Endothelial cell of umbilical vein (primary cell): ENCODE measurements around the gene DAG1. TPM values are rescaled to one million over a fixed set of nuclear protein-coding genes. Genes with fewer than 3 reads are reported as not detected.

Experiments used
- BruUV-seq: library from RNA; stranded (reverse); fragments of 400-500 nt; replicated peaks from 2 replicates; lab custom pipeline; 2021; lab: Mats Ljungman, UMichigan
- CTCF ChIA-PET: fragments of 300-600, 350-600 bp; sonication (Branson Sonifier 250); formaldehyde crosslinking; loops from one replicate; lab custom pipeline; 2021; ENCODE audit warnings: antibody characterized with exemption, inconsistent platforms; lab: Charles Lee
- POLR2A ChIA-PET: fragments of 300-600, 350-600 bp; sonication (Branson Sonifier 250); formaldehyde crosslinking; loops from one replicate; lab custom pipeline; 2021; ENCODE audit warnings: antibody characterized with exemption, inconsistent platforms; lab: Charles Lee
- DNase-seq: peaks from one replicate; pipeline ENCODE4 v3.0.0-alpha.2; 2011; ENCODE audit warnings: low read depth, low spot score
- FAIRE-seq: peaks from 2 replicates; lab custom pipeline; 2011; peaks lifted over from hg19 to GRCh38; lab: Jason Lieb, UNC
- H2AFZ ChIP-seq: 2 replicates; pipeline ENCODE4 v1.6.0; 2012; ENCODE audit warnings: low read depth, low read length, control low read depth, inconsistent platforms
- H3K27ac ChIP-seq: 2 replicates; pipeline ENCODE4 v1.5.1; 2011; ENCODE audit warnings: low read depth, mild to moderate bottlenecking, control low read depth, low read length, moderate library complexity; ENCODE audit not compliant: insufficient read depth
- H3K27me3 ChIP-seq, 2 experiments: 2 replicates each; pipeline versions ENCODE4 v1.6.0 to v1.6.1; 2011; ENCODE audit warnings: low read length in 2 of 2, mixed read lengths in 1 of 2; ENCODE audit not compliant: control insufficient read depth in 2 of 2, insufficient read depth in 2 of 2
- H3K36me3 ChIP-seq, 2 experiments: 2 replicates in 1 of 2; 3 replicates in 1 of 2; pipeline ENCODE4 v1.5.1; 2011; ENCODE audit warnings: low read length in 2 of 2, mild to moderate bottlenecking in 1 of 2, moderate library complexity in 1 of 2; ENCODE audit not compliant: control insufficient read depth in 2 of 2, insufficient read depth in 2 of 2; ENCODE audit errors: extremely low read depth in 1 of 2
- H3K4me1 ChIP-seq: 3 replicates; pipeline ENCODE4 v1.5.1; 2011; ENCODE audit warnings: mild to moderate bottlenecking, low read length; ENCODE audit not compliant: control insufficient read depth, insufficient read depth; ENCODE audit errors: extremely low read depth
- H3K4me2 ChIP-seq: 2 replicates; pipeline ENCODE4 v1.6.1; 2011; ENCODE audit warnings: low read length, control low read depth, mixed read lengths; ENCODE audit not compliant: insufficient read depth
- H3K4me3 ChIP-seq, 3 experiments: fragments of 200-600 bp in 1 of 3; sonication (generic), shearing (Covaris generic) in 1 of 3; replicated peaks in 1 of 3; 2 replicates each; pipeline ENCODE4 v1.5.1; 2011 to 2016; ENCODE audit warnings: control low read depth in 3 of 3, low read length in 3 of 3, mild to moderate bottlenecking in 2 of 3, inconsistent platforms in 1 of 3, low read depth in 1 of 3, moderate library complexity in 1 of 3; ENCODE audit not compliant: insufficient read depth in 1 of 3
- H3K79me2 ChIP-seq: 2 replicates; pipeline ENCODE4 v1.6.0; 2012; ENCODE audit warnings: low read length, inconsistent platforms; ENCODE audit not compliant: control insufficient read depth, insufficient read depth
- H3K9ac ChIP-seq: replicated peaks from 2 replicates; pipeline ENCODE3; 2011; ENCODE audit warnings: low read length, control low read depth; ENCODE audit not compliant: insufficient read depth; ENCODE audit errors: extremely low read depth
- H3K9me1 ChIP-seq: replicated peaks from 3 replicates; pipeline ENCODE4 v1.6.0; 2011; ENCODE audit warnings: mild to moderate bottlenecking, low read length; ENCODE audit not compliant: control insufficient read depth, insufficient read depth; ENCODE audit errors: extremely low read depth
- H3K9me3 ChIP-seq: replicated peaks from 2 replicates; pipeline ENCODE4 v1.5.1; 2012; ENCODE audit warnings: low read length, inconsistent platforms; ENCODE audit not compliant: control insufficient read depth, insufficient read depth
- H4K20me1 ChIP-seq: replicated peaks from 2 replicates; pipeline ENCODE3; 2011; ENCODE audit warnings: mild to moderate bottlenecking, low read length; ENCODE audit not compliant: control insufficient read depth, insufficient read depth; ENCODE audit errors: extremely low read depth
- CTCF ChIP-seq, 2 donors: IDR thresholded peaks; 1 replicate in 1 of 2; 2 replicates in 1 of 2; pipeline ENCODE4 v1.5.1; 2011; ENCODE audit warnings: low read length in 2 of 2, mild to moderate bottlenecking in 2 of 2, moderate library complexity in 2 of 2, control low read depth in 1 of 2, inconsistent platforms in 1 of 2, low read depth in 1 of 2; ENCODE audit not compliant: insufficient read depth in 1 of 2; ENCODE audit errors: extremely low read depth in 1 of 2
- EZH2 ChIP-seq: IDR thresholded peaks from 2 replicates; pipeline ENCODE4 v1.6.1; 2012; ENCODE audit warnings: borderline replicate concordance, low read depth, mild to moderate bottlenecking, moderate library complexity, low read length, inconsistent platforms; ENCODE audit not compliant: severe bottlenecking
- FOS ChIP-seq: IDR thresholded peaks from 2 replicates; pipeline ENCODE4 v1.6.1; 2011; ENCODE audit warnings: mild to moderate bottlenecking, low read length, moderate library complexity, borderline replicate concordance; ENCODE audit not compliant: insufficient read depth
- GATA2 ChIP-seq: IDR thresholded peaks from 2 replicates; pipeline ENCODE4 v1.7.0; 2011; ENCODE audit warnings: low read depth, mild to moderate bottlenecking, moderate library complexity, mixed read lengths, low read length; ENCODE audit not compliant: insufficient read length, insufficient read depth
- JUN ChIP-seq: IDR thresholded peaks from 2 replicates; pipeline ENCODE4 v1.6.1; 2011; ENCODE audit warnings: borderline replicate concordance, low read depth; ENCODE audit not compliant: insufficient read length, insufficient read depth
- MYC ChIP-seq: IDR thresholded peaks from one replicate; pipeline ENCODE4 v1.6.1; 2011; ENCODE audit warnings: mild to moderate bottlenecking, low read depth, low read length
- POLR2AphosphoS5 ChIP-seq: IDR thresholded peaks from 2 replicates; pipeline ENCODE4 v1.6.1; 2012; ENCODE audit warnings: low read depth, mild to moderate bottlenecking, control low read depth, low read length, moderate library complexity; ENCODE audit not compliant: insufficient read depth
- dilution Hi-C: fragments of 300-500 bp; cut with MboI; formaldehyde crosslinking; loops from one replicate; pipeline ENCODE4 v1.15.0; 2019; ENCODE audit warnings: low sequenced_read_pairs; ENCODE audit not compliant: extremely low pct_ligation_motif_present
- intact Hi-C: fragments of 100-400 bp; cut with micrococcal nuclease; formaldehyde crosslinking; loops from one replicate; pipeline ENCODE4 v1.10.0; 2022
- polyA plus RNA-seq, 4 experiments: library from polyadenylated mRNA; depleted of rRNA in 3 of 4; stranded (reverse) in 3 of 4; unstranded in 1 of 4; fragments of >200 nt; gene quantifications; 2 replicates each; pipeline versions ENCODE4 v1.2.1 to v1.2.3, GENCODE V29; 2011 to 2012; ENCODE audit warnings: missing spikeins in 1 of 4
- total RNA-seq: library from RNA; stranded (reverse); gene quantifications from 2 replicates; pipeline ENCODE4 v1.2.3, GENCODE V29; 2021

Gene DAG1
- total and polyA plus RNA-seq, 2 donors (not counting 3 experiments of a cell fraction or from before 2014, with no cell fraction given) = 59.6 to 97.5 TPM

DNA sequence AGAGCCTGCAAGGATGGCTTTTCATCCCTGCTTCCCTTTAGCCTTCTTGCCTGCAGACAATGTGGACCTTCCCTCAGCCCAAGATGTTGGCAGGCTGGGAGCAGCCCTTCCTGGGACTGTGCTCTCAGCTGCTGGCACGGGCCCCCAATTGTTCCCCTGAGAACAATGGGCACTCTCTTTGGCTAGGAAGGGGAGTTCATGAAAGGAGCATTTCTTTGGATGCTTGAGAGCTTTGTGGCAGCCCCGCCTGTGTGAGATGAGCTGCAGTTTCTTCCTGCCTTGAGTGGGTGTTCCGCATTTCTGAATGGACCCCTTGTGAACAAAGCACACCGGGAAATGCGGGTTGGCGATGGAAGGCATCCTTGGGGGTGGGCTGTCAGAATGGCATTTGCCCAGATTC is 49.2 kb downstream of the DAG1 start:
- Histone ChIP-seq H3K4me2 (no peak overlapping the region), H4K20me1 (peaks cover 2% of the 10 kb centered on the region), H3K79me2 (no peaks in the 10 kb centered on the region), H2AFZ (no peak overlapping the region), H3K9me3 (no peaks in the 10 kb centered on the region), H3K4me3 (no peak overlapping the region), H3K36me3 (peaks cover 0 to 10% of the 10 kb centered on the region in 2 experiments), H3K27ac (no peak overlapping the region), H3K4me1 (no peaks in the 10 kb centered on the region), H3K9me1 (no peaks in the 10 kb centered on the region), H3K27me3 (no peaks in the 10 kb centered on the region), H3K9ac (no peak overlapping the region)
- DNase-seq (no peak), FAIRE-seq (peak; percentile 62)
- CTCF ChIA-PET = interaction anchor here (2.9 kb wide), 1 partner anchor 20 kb away, joined by 11 read pairs; no protein-coding TSS in a partner anchor
- POLR2A ChIA-PET = interaction anchor here (0.6 kb wide), 1 partner anchor 442 kb away, joined by 8 read pairs; no protein-coding TSS in a partner anchor
- TF ChIP-seq CTCF (IDR thresholded peaks at IDR 0.05; ENCODE audit: extremely low read depth in 1 of 2, insufficient read depth in 1 of 2, low read depth in 1 of 2, low read length in 2 of 2) (no peak), MYC (no peak), GATA2 (no peak), FOS (no peak), POLR2AphosphoS5 (no peak), JUN (no peak), EZH2 (no peak)
- BruUV-seq = no TSS peak
- intact Hi-C loops (no loop called here), dilution Hi-C loops (no loop called here)
